ENCODE results near the gene FXR2. TPM values are rescaled to one million over a fixed set of nuclear protein-coding genes. Genes with fewer than 3 reads are reported as not detected.

FXR2 gene
- total RNA-seq, 1 experiment from 2014 or later = 36.4 TPM

GRCh38 chr17:7558544-7559319, 56.0 kb downstream of the FXR2 start, which contains the start of gene TNFSF13:
TNFSF13 (plus strand) TSS chr17:7558750; CDS start chr17:7559040, 290 bp downstream.
- H3K18ac ChIP-seq (ENCODE audit: insufficient read length, low read depth, low read length) = no peak within 1 kb of the TSS
- no peak within 1 kb of the TSS for H3K4me2 ChIP-seq (ENCODE audit: insufficient read depth, insufficient read length, low read length)
- no peaks in the 10 kb centered on the region for H4K20me1 ChIP-seq (ENCODE audit: control insufficient read depth, insufficient read depth, insufficient read length)
- Mint-ChIP-seq H3K4me3 (peak within 1 kb of the TSS; percentile 26 to 68; a peak in 3 of 5 replicates), H3K9me3 (no peaks in the 10 kb centered on the region), H3K36me3 (ENCODE audit: insufficient read depth in 1 of 3, low read depth in 3 of 3) (peaks cover 0 to 8% (median 7%) of the 10 kb centered on the region in 3 experiments; a peak in 6 of 7 replicates), H3K27me3 (ENCODE audit: low read depth) (peaks cover 2% of the 10 kb centered on the region; the same call in 1 of the 2 replicates), H3K27ac (peak within 1 kb of the TSS; percentile 85 to 88 (median 87); a peak in 5 of 7 replicates), H3K4me1 (peaks cover 43 to 62% of the 10 kb centered on the region in 2 experiments)
- no peak within 1 kb of the TSS for H3K27ac ChIP-seq (ENCODE audit: insufficient read length, low read depth, low read length)
- H3K14ac ChIP-seq (ENCODE audit: insufficient read depth, low read length) = peak within 1 kb of the TSS; percentile 4; the same call in 1 of the 2 replicates
- peaks cover 9% of the 10 kb centered on the region for H3K23me2 ChIP-seq (ENCODE audit: insufficient read length, low read depth, low read length, poor library complexity, severe bottlenecking)
- H3T11ph ChIP-seq (ENCODE audit: low read length) = no peak within 1 kb of the TSS
- no peak within 1 kb of the TSS for H3K4ac ChIP-seq (ENCODE audit: low read depth, low read length)
- H2BK12ac ChIP-seq (ENCODE audit: insufficient read length, low read depth, low read length) = no peak within 1 kb of the TSS
- no peak within 1 kb of the TSS for H4K91ac ChIP-seq (ENCODE audit: insufficient read length, low read depth, low read length)
- peaks cover 7% of the 10 kb centered on the region; the same call in 1 of the 2 replicates for H3K79me2 ChIP-seq (ENCODE audit: insufficient read depth, low read length)
- H3K9me3 ChIP-seq (ENCODE audit: control insufficient read depth, low read depth, low read length) = no peaks in the 10 kb centered on the region
- no peak within 1 kb of the TSS for H3K23ac ChIP-seq (ENCODE audit: insufficient read length, low read depth, low read length)
- H3K9ac ChIP-seq (ENCODE audit: extremely low read depth, insufficient read length, low read length) = no peak within 1 kb of the TSS
- H4K5ac ChIP-seq (ENCODE audit: insufficient read length, low read depth, low read length) = no peak within 1 kb of the TSS
- DNase-seq = no peak
- no peak within 1 kb of the TSS for H2AFZ ChIP-seq (ENCODE audit: low read length)
- no peaks in the 10 kb centered on the region for H3K27me3 ChIP-seq (ENCODE audit: insufficient read depth, low read length)
- no peak within 1 kb of the TSS for H2BK20ac ChIP-seq (ENCODE audit: low read depth, low read length, poor library complexity, severe bottlenecking)
- H2AK5ac ChIP-seq (ENCODE audit: insufficient read length, low read length) = no peak within 1 kb of the TSS
- no peak within 1 kb of the TSS for H2BK120ac ChIP-seq (ENCODE audit: low read depth, low read length, poor library complexity, severe bottlenecking)
- no CpG with 5 or more reads among the region's 16 CpGs for WGBS (ENCODE audit: extremely low coverage, insufficient read length, low lambda C conversion rate)
- H3K4me1 ChIP-seq (ENCODE audit: insufficient read depth, low read length) = 0 out of 2 replicates have a peak, but pooled peaks cover 2% of the 10 kb centered on the region
- TF ChIP-seq CTCF (conservative IDR thresholded peaks at IDR 0.05) = no peak
- H2BK5ac ChIP-seq (ENCODE audit: insufficient read length, low read length) = no peak within 1 kb of the TSS
- H2BK15ac ChIP-seq (ENCODE audit: low read depth, low read length) = no peak within 1 kb of the TSS
- no peak within 1 kb of the TSS for H3K56ac ChIP-seq (ENCODE audit: insufficient read length, low read depth, low read length)
- peaks cover 8% of the 10 kb centered on the region for H3K79me1 ChIP-seq (ENCODE audit: insufficient read depth, low read depth, low read length, poor library complexity, severe bottlenecking)
- H4K8ac ChIP-seq (replicated peaks; ENCODE audit: insufficient read length, low read depth, low read length) = no peak within 1 kb of the TSS

Data from H9 (cell line).